HEK293T (cell line): ENCODE results near the gene GALNT18.

ENCODE experiments used
- ARNT ChIP-seq: fragments of 450-650 bp; IDR thresholded peaks from 2 replicates; pipeline ENCODE4 v1.6.1; 2017; ENCODE audit warnings: mild to moderate bottlenecking
- FOXK2 ChIP-seq: fragments of 450-650 bp; IDR thresholded peaks from 2 replicates; pipeline ENCODE4 v1.6.1; 2016; ENCODE audit warnings: mild to moderate bottlenecking
- FOXM1 ChIP-seq: fragments of 450-650 bp; IDR thresholded peaks from 2 replicates; pipeline ENCODE4 v1.6.1; 2017; ENCODE audit warnings: mild to moderate bottlenecking, borderline replicate concordance
- ZNF384 ChIP-seq: fragments of 450-650 bp; IDR thresholded peaks from 2 replicates; pipeline ENCODE4 v1.6.1; 2016
- TF ChIP-seq, protein P1 (sequence below): fragments of 450-650 bp; IDR thresholded peaks from 2 replicates; pipeline ENCODE4 v1.6.1; 2016

DNA sequence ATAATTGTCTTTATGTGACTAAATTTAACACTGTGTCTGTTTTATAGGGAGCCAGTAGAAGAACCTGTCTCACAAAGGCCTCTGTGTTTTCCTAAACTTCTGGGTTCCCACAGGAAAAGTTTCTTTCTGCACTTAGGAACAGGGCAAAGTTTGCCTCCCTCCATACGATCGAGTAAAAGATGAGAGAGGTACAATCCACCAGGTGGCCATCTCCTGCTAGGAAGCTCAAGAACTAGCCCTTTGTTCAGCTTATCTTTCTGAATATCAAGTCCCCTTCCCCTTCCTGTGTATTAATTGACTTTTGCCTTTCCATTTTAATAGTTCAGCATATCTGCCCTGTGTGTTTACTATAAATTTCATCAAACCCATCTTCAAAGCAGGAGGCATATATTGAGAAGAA lies 286.8 kb downstream of the GALNT18 start:
- TF ChIP-seq ARNT = no peak
- TF ChIP-seq FOXK2 = no peak
- no peak for TF ChIP-seq ZNF384
- TF ChIP-seq FOXM1 = no peak
- TF ChIP-seq, protein P1, sequence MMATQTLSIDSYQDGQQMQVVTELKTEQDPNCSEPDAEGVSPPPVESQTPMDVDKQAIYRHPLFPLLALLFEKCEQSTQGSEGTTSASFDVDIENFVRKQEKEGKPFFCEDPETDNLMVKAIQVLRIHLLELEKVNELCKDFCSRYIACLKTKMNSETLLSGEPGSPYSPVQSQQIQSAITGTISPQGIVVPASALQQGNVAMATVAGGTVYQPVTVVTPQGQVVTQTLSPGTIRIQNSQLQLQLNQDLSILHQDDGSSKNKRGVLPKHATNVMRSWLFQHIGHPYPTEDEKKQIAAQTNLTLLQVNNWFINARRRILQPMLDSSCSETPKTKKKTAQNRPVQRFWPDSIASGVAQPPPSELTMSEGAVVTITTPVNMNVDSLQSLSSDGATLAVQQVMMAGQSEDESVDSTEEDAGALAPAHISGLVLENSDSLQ = no peak
